ENCODE measurements around the gene RELCH. TPM values are rescaled to one million over a fixed set of nuclear protein-coding genes. Genes with fewer than 3 reads are reported as not detected.

RELCH gene
- total RNA-seq, 1 experiment from 2014 or later: 21.6 TPM

GRCh38 chr18:62353170-62353569 is 166.1 kb downstream of the RELCH start:
- H3K79me2 ChIP-seq (ENCODE audit: low read length): no peaks in the 10 kb centered on the region
- H3F3A ChIP-seq (ENCODE audit: low read length, unreplicated experiment): no peaks in the 10 kb centered on the region
- ATAC-seq (no peak), DNase-seq (no peak)
- no peak overlapping the region for H3K9ac ChIP-seq (ENCODE audit: low read length)
- no TSS peak for BruUV-seq (replicated peaks)
- CTCF ChIA-PET: no interaction called here
- no peak overlapping the region for H3K27ac ChIP-seq (ENCODE audit: low read length)
- H3K9me2 ChIP-seq (replicated peaks; ENCODE audit: low read length): no peaks in the 10 kb centered on the region
- H2AFZ ChIP-seq (ENCODE audit: low read length): no peak overlapping the region
- no peak overlapping the region for H3K4me2 ChIP-seq (ENCODE audit: low read length)
- no peaks in the 10 kb centered on the region for H3K27me3 ChIP-seq (ENCODE audit: low read length)
- H3K9me3 ChIP-seq (ENCODE audit: low read length): no peaks in the 10 kb centered on the region
- intact Hi-C loops (cut with micrococcal nuclease): no loop called here
- POLR2A ChIA-PET (ENCODE audit: unreplicated experiment): no interaction called here
- peaks cover 10% of the 10 kb centered on the region for H3K36me3 ChIP-seq (ENCODE audit: low read depth, low read length)
- TF ChIP-seq EZH2phosphoT487 (IDR thresholded peaks at IDR 0.05; ENCODE audit: borderline replicate concordance, low read length) (no peak), EZH2 (IDR thresholded peaks at IDR 0.05; ENCODE audit: low read length, unreplicated experiment) (no peak)
- TF ChIP-seq, protein P1, sequence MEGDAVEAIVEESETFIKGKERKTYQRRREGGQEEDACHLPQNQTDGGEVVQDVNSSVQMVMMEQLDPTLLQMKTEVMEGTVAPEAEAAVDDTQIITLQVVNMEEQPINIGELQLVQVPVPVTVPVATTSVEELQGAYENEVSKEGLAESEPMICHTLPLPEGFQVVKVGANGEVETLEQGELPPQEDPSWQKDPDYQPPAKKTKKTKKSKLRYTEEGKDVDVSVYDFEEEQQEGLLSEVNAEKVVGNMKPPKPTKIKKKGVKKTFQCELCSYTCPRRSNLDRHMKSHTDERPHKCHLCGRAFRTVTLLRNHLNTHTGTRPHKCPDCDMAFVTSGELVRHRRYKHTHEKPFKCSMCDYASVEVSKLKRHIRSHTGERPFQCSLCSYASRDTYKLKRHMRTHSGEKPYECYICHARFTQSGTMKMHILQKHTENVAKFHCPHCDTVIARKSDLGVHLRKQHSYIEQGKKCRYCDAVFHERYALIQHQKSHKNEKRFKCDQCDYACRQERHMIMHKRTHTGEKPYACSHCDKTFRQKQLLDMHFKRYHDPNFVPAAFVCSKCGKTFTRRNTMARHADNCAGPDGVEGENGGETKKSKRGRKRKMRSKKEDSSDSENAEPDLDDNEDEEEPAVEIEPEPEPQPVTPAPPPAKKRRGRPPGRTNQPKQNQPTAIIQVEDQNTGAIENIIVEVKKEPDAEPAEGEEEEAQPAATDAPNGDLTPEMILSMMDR (conservative IDR thresholded peaks at IDR 0.05; ENCODE audit: low read depth, low read length): no peak
- no peak overlapping the region for H3K4me3 ChIP-seq (ENCODE audit: low read length)
- no peaks in the 10 kb centered on the region for H4K20me1 ChIP-seq (ENCODE audit: low read length)
- H3K4me1 ChIP-seq (ENCODE audit: insufficient read depth, low read length): no peaks in the 10 kb centered on the region

DNA sequence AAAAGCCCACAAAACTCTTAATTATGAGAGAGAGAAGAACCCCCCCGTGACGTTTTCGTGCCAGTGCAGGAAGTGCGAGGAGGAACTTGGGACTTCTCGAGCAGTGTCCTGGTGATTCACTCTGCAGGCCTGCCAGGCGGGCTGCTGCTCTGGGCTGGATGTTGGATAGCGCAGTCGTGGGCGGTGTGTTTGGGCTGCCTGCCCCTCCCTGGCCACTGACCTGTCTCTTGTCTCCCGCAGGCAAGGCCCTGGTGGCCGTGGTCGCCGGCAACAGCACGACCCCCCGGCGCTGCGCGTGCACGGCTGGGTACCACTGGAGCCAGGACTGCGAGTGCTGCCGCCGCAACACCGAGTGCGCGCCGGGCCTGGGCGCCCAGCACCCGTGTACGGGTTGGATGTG is 167.1 kb downstream of the RELCH start:
- BruUV-seq (replicated peaks): no TSS peak
- Histone ChIP-seq H3K9me2 (replicated peaks; ENCODE audit: low read length) (no peaks in the 10 kb centered on the region), H3K9me3 (ENCODE audit: low read length) (no peaks in the 10 kb centered on the region), H2AFZ (ENCODE audit: low read length) (no peak overlapping the region), H3K4me1 (ENCODE audit: insufficient read depth, low read length) (no peaks in the 10 kb centered on the region), H3K9ac (ENCODE audit: low read length) (no peak overlapping the region), H3K27ac (ENCODE audit: low read length) (no peak overlapping the region), H3K4me3 (ENCODE audit: low read length) (no peak overlapping the region), H3K36me3 (ENCODE audit: low read depth, low read length) (peaks cover 10% of the 10 kb centered on the region), H3K4me2 (ENCODE audit: low read length) (no peak overlapping the region), H3F3A (ENCODE audit: low read length, unreplicated experiment) (no peaks in the 10 kb centered on the region), H3K27me3 (ENCODE audit: low read length) (no peaks in the 10 kb centered on the region), H4K20me1 (ENCODE audit: low read length) (no peaks in the 10 kb centered on the region), H3K79me2 (ENCODE audit: low read length) (no peaks in the 10 kb centered on the region)
- ChIA-PET CTCF (no interaction called here), POLR2A (ENCODE audit: unreplicated experiment) (no interaction called here)
- ATAC-seq (no peak), DNase-seq (no peak)
- intact Hi-C loops (cut with micrococcal nuclease): no loop called here
- TF ChIP-seq, protein P1 (conservative IDR thresholded peaks at IDR 0.05; ENCODE audit: low read depth, low read length): no peak
- TF ChIP-seq EZH2 (IDR thresholded peaks at IDR 0.05; ENCODE audit: low read length, unreplicated experiment) (no peak), EZH2phosphoT487 (IDR thresholded peaks at IDR 0.05; ENCODE audit: borderline replicate concordance, low read length) (no peak)

DNA sequence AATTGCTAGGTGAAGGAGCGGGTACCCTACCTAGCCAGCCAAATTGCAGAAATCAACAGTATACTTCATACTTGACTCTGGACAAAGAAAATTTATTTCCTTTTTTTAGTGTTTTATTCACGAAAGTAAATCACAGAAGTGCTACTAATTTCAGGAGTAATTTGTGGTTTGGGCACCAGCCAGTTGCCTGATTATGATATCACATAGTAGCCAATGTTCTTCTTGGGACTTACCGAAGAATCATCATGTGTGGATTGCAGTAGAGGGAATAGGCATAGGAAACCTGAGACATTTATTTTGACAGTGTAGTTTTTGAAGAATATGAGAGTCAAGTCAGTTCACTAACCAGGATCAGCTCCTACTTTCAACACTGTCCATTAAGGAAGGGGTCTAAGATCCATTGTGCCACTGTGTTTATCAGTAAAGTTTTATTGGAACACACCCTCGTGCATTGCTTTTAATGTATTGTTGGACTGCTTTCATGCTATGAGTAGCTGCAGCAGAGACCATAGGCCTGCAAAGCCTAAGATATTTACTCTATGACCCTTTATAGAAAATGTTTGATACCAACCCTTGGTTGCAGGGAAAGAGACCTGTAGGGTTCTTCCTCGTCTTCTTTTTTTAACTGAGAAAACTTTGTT is 170.1 kb downstream of the RELCH start:
- TF ChIP-seq EZH2phosphoT487 (IDR thresholded peaks at IDR 0.05; ENCODE audit: borderline replicate concordance, low read length) (no peak), EZH2 (IDR thresholded peaks at IDR 0.05; ENCODE audit: low read length, unreplicated experiment) (no peak)
- TF ChIP-seq, protein P1 (conservative IDR thresholded peaks at IDR 0.05; ENCODE audit: low read depth, low read length): no peak
- no peaks in the 10 kb centered on the region for H3K9me3 ChIP-seq (ENCODE audit: low read length)
- H3K79me2 ChIP-seq (ENCODE audit: low read length): no peaks in the 10 kb centered on the region
- DNase-seq (no peak), ATAC-seq (no peak)
- POLR2A ChIA-PET (ENCODE audit: unreplicated experiment): no interaction called here
- H3K4me1 ChIP-seq (ENCODE audit: insufficient read depth, low read length): no peaks in the 10 kb centered on the region
- CTCF ChIA-PET: no interaction called here
- intact Hi-C loops (cut with micrococcal nuclease): no loop called here
- no TSS peak for BruUV-seq (replicated peaks)
- peaks cover 20% of the 10 kb centered on the region for H3K36me3 ChIP-seq (ENCODE audit: low read depth, low read length)
- H3K4me3 ChIP-seq (ENCODE audit: low read length): no peak overlapping the region
- H3F3A ChIP-seq (ENCODE audit: low read length, unreplicated experiment): no peaks in the 10 kb centered on the region
- H3K4me2 ChIP-seq (ENCODE audit: low read length): no peak overlapping the region
- H2AFZ ChIP-seq (ENCODE audit: low read length): no peak overlapping the region
- no peaks in the 10 kb centered on the region for H3K27me3 ChIP-seq (ENCODE audit: low read length)
- no peaks in the 10 kb centered on the region for H4K20me1 ChIP-seq (ENCODE audit: low read length)
- no peak overlapping the region for H3K27ac ChIP-seq (ENCODE audit: low read length)
- H3K9ac ChIP-seq (ENCODE audit: low read length): no peak overlapping the region
- H3K9me2 ChIP-seq (replicated peaks; ENCODE audit: low read length): no peaks in the 10 kb centered on the region

Data from PC-3 (cell line).